SK-N-SH treated with all-trans-retinoic acid at 6 μM for 48 hours (cell line): ENCODE results near the gene ALLC.

Source experiments
- ATAC-seq: fragments of 200-7000 bp; cut with Tn5 transposase; 3 replicates; pipeline ENCODE4 v1.9.1; 2020; ENCODE audit warnings: mild to moderate bottlenecking, moderate library complexity
- BACH2 ChIP-seq: fragments of 250-450 bp; sonication (Bioruptor Pico); IDR thresholded peaks from 2 replicates; pipeline ENCODE4 v1.9.0; 2021; ENCODE audit warnings: mild to moderate bottlenecking, borderline replicate concordance
- CSDC2 ChIP-seq: fragments of 250-450 bp; sonication (Bioruptor Pico); IDR thresholded peaks from 2 replicates; pipeline ENCODE4 v1.5.0; 2020; ENCODE audit warnings: mild to moderate bottlenecking, moderate library complexity
- ESRRG ChIP-seq: fragments of 250-450 bp; sonication (Bioruptor Pico); IDR thresholded peaks from 2 replicates; pipeline ENCODE4 v1.6.1; 2021; ENCODE audit warnings: mild to moderate bottlenecking
- GLIS3 ChIP-seq: fragments of 250-450 bp; sonication (Bioruptor Pico); IDR thresholded peaks from 2 replicates; pipeline ENCODE4 v1.5.0; 2020; ENCODE audit warnings: mild to moderate bottlenecking, moderate library complexity
- ISL1 ChIP-seq: fragments of 250-450 bp; sonication (Bioruptor Pico); IDR thresholded peaks from 2 replicates; pipeline ENCODE4 v2.1.2; 2022; ENCODE audit warnings: mild to moderate bottlenecking, moderate library complexity
- OSR1 ChIP-seq: fragments of 250-450 bp; sonication (Bioruptor Pico); IDR thresholded peaks from 2 replicates; pipeline ENCODE4 v1.8.0; 2022; ENCODE audit warnings: moderate library complexity, mild to moderate bottlenecking, inconsistent platforms
- PPARA ChIP-seq: fragments of 250-450 bp; sonication (Bioruptor Pico); IDR thresholded peaks from 2 replicates; pipeline ENCODE4 v1.5.0; 2020; ENCODE audit warnings: mild to moderate bottlenecking, borderline replicate concordance
- RARB ChIP-seq: fragments of 250-450 bp; sonication (Bioruptor Pico); IDR thresholded peaks from 2 replicates; pipeline ENCODE4 v1.8.0; 2021; ENCODE audit warnings: mild to moderate bottlenecking, moderate library complexity
- SNAI2 ChIP-seq: fragments of 250-450 bp; sonication (Bioruptor Pico); IDR thresholded peaks from 2 replicates; pipeline ENCODE4 v1.5.0; 2020; ENCODE audit warnings: mild to moderate bottlenecking, moderate library complexity
- TOX ChIP-seq: fragments of 250-450 bp; sonication (Bioruptor Pico); IDR thresholded peaks from 2 replicates; pipeline ENCODE4 v1.8.0; 2021; ENCODE audit warnings: mild to moderate bottlenecking, moderate library complexity, borderline replicate concordance
- ZC3H10 ChIP-seq: fragments of 250-450 bp; sonication (Bioruptor Pico); IDR thresholded peaks from 2 replicates; pipeline ENCODE4 v1.5.1; 2021; ENCODE audit warnings: mild to moderate bottlenecking, moderate library complexity
- ZFP3 ChIP-seq: fragments of 250-450 bp; sonication (Bioruptor Pico); IDR thresholded peaks from 2 replicates; pipeline ENCODE4 v1.5.0; 2020; ENCODE audit warnings: mild to moderate bottlenecking, moderate library complexity
- ZNF565 ChIP-seq: fragments of 450-650 bp; formaldehyde crosslinking; conservative IDR thresholded peaks from 2 replicates; pipeline ENCODE4 v1.5.0; 2020; ENCODE audit warnings: low read depth, mild to moderate bottlenecking, moderate library complexity
- ZNF70 ChIP-seq: fragments of 450-650 bp; formaldehyde crosslinking; IDR thresholded peaks from 2 replicates; pipeline ENCODE4 v1.5.0; 2020; ENCODE audit warnings: mild to moderate bottlenecking, moderate library complexity
- ZNF8 ChIP-seq: fragments of 450-650 bp; formaldehyde crosslinking; IDR thresholded peaks from 2 replicates; pipeline ENCODE4 v1.5.0; 2020; ENCODE audit warnings: mild to moderate bottlenecking, moderate library complexity
- TF ChIP-seq, protein P1 (sequence below): fragments of 250-450 bp; sonication (Bioruptor Pico); IDR thresholded peaks from 2 replicates; pipeline ENCODE4 v1.5.1; 2021; ENCODE audit warnings: mild to moderate bottlenecking, moderate library complexity
- TF ChIP-seq, protein P2 (sequence below): fragments of 250-450 bp; sonication (Bioruptor Pico); IDR thresholded peaks from 2 replicates; pipeline ENCODE4 v1.8.0; 2021; ENCODE audit warnings: low read depth, mild to moderate bottlenecking, moderate library complexity, borderline replicate concordance
- TF ChIP-seq, protein P3 (sequence below): fragments of 250-450 bp; sonication (Bioruptor Pico); IDR thresholded peaks from 2 replicates; pipeline ENCODE4 v1.5.1; 2020; ENCODE audit warnings: low read depth, mild to moderate bottlenecking, moderate library complexity
- TF ChIP-seq, protein P4 (sequence below): fragments of 250-450 bp; sonication (Bioruptor Pico); IDR thresholded peaks from 2 replicates; pipeline ENCODE4 v1.5.0; 2020; ENCODE audit warnings: mild to moderate bottlenecking, moderate library complexity
- TF ChIP-seq, protein P5 (sequence below): fragments of 250-450 bp; sonication (Bioruptor Pico); IDR thresholded peaks from 2 replicates; pipeline ENCODE4 v1.8.0; 2020; ENCODE audit warnings: mild to moderate bottlenecking, moderate library complexity, borderline replicate concordance

Gene ALLC

DNA sequence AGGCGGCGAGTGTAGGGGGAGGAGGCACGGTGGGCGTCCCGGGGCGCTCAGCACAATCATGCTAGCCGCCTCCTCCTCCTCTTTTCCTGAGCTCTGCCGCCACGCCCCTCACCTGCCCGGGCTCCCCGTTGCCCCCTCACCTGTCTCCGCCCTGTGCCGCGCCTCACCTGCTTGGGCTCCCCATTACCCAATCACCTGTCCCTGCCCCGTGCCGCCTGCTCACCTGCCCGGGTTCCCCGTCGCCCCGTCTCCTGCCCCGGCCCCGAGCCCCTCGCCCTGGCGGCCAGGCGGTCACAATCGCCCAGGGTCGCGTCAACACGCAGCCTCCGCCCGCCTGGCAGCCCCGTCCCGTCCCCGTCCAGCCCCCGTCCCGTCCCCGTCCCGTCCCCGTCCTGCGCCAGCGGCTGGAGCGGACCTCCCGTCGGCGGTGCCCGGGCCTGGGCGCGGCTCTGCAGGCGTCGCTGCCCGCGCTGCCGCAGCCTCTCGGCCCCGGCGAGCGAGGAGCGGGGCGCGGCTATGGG, 45.3 kb downstream of the ALLC start, which contains the start of gene DCDC2C:
Gene DCDC2C, plus strand, starts transcription at position 340 of the 521 bp plus-strand sequence. Its CDS starts 177 bp downstream, at position 517.
- ATAC-seq, result no peak

DNA sequence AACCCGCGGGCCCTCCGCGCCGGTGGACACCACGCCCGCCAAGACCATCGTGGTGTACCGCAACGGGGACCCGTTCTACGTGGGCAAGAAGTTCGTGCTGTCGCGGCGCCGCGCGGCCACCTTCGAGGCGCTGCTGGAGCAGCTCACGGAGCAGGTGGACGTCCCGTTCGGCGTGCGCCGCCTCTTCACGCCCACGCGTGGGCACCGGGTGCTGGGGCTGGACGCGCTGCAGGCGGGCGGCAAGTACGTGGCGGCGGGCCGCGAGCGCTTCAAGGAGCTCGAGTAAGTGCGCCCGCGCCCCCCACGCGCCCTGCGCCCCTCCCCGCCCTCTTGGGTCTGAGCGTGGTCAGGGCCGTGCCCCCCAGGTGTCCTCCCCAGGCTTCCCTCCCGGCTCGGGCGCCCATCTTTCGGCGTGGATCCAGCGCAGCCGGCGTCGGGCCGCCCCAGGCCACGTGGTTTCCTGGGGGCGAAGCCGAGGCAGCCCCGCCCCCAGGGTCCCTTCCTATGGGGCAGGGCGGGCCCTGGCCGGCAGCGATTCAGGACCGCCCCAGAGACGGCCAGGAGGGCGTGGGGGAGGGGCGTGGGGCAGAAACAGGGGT, 45.9 kb downstream of the ALLC start:
- TF ChIP-seq, protein P1, sequence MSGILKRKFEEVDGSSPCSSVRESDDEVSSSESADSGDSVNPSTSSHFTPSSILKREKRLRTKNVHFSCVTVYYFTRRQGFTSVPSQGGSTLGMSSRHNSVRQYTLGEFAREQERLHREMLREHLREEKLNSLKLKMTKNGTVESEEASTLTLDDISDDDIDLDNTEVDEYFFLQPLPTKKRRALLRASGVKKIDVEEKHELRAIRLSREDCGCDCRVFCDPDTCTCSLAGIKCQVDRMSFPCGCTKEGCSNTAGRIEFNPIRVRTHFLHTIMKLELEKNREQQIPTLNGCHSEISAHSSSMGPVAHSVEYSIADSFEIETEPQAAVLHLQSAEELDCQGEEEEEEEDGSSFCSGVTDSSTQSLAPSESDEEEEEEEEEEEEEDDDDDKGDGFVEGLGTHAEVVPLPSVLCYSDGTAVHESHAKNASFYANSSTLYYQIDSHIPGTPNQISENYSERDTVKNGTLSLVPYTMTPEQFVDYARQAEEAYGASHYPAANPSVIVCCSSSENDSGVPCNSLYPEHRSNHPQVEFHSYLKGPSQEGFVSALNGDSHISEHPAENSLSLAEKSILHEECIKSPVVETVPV (CRISPR knock-in tag), result no peak
- TF ChIP-seq, protein P2, sequence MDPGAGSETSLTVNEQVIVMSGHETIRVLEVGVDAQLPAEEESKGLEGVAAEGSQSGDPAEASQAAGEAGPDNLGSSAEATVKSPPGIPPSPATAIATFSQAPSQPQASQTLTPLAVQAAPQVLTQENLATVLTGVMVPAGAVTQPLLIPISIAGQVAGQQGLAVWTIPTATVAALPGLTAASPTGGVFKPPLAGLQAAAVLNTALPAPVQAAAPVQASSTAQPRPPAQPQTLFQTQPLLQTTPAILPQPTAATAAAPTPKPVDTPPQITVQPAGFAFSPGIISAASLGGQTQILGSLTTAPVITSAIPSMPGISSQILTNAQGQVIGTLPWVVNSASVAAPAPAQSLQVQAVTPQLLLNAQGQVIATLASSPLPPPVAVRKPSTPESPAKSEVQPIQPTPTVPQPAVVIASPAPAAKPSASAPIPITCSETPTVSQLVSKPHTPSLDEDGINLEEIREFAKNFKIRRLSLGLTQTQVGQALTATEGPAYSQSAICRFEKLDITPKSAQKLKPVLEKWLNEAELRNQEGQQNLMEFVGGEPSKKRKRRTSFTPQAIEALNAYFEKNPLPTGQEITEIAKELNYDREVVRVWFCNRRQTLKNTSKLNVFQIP (CRISPR knock-in tag), result no peak
- no peak for TF ChIP-seq ZFP3 (CRISPR knock-in tag)
- no peak for TF ChIP-seq BACH2
- TF ChIP-seq CSDC2 (CRISPR knock-in tag), result no peak
- ATAC-seq, result no peak; the same call in 2 of the 3 replicates

More for the DNA sequence above, 45.3 kb downstream of the ALLC start, which contains the start of gene DCDC2C:
- TF ChIP-seq, protein P3, sequence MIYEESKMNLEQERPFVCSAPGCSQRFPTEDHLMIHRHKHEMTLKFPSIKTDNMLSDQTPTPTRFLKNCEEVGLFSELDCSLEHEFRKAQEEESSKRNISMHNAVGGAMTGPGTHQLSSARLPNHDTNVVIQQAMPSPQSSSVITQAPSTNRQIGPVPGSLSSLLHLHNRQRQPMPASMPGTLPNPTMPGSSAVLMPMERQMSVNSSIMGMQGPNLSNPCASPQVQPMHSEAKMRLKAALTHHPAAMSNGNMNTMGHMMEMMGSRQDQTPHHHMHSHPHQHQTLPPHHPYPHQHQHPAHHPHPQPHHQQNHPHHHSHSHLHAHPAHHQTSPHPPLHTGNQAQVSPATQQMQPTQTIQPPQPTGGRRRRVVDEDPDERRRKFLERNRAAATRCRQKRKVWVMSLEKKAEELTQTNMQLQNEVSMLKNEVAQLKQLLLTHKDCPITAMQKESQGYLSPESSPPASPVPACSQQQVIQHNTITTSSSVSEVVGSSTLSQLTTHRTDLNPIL, result no peak
- TF ChIP-seq, protein P4, sequence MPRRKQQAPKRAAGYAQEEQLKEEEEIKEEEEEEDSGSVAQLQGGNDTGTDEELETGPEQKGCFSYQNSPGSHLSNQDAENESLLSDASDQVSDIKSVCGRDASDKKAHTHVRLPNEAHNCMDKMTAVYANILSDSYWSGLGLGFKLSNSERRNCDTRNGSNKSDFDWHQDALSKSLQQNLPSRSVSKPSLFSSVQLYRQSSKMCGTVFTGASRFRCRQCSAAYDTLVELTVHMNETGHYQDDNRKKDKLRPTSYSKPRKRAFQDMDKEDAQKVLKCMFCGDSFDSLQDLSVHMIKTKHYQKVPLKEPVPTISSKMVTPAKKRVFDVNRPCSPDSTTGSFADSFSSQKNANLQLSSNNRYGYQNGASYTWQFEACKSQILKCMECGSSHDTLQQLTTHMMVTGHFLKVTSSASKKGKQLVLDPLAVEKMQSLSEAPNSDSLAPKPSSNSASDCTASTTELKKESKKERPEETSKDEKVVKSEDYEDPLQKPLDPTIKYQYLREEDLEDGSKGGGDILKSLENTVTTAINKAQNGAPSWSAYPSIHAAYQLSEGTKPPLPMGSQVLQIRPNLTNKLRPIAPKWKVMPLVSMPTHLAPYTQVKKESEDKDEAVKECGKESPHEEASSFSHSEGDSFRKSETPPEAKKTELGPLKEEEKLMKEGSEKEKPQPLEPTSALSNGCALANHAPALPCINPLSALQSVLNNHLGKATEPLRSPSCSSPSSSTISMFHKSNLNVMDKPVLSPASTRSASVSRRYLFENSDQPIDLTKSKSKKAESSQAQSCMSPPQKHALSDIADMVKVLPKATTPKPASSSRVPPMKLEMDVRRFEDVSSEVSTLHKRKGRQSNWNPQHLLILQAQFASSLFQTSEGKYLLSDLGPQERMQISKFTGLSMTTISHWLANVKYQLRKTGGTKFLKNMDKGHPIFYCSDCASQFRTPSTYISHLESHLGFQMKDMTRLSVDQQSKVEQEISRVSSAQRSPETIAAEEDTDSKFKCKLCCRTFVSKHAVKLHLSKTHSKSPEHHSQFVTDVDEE (CRISPR knock-in tag), result no peak
- TF ChIP-seq ISL1 (CRISPR knock-in tag) (no peak), GLIS3 (CRISPR knock-in tag) (no peak), ZNF70 (CRISPR knock-in tag) (no peak), TOX (no peak), ESRRG (CRISPR knock-in tag) (no peak), SNAI2 (CRISPR knock-in tag) (no peak), PPARA (no peak), OSR1 (no peak), ZFP3 (CRISPR knock-in tag) (no peak), BACH2 (no peak), ZNF8 (CRISPR knock-in tag) (no peak), RARB (no peak), ZNF565 (CRISPR knock-in tag) (no peak), ZC3H10 (CRISPR knock-in tag) (no peak)
- TF ChIP-seq, protein P5, sequence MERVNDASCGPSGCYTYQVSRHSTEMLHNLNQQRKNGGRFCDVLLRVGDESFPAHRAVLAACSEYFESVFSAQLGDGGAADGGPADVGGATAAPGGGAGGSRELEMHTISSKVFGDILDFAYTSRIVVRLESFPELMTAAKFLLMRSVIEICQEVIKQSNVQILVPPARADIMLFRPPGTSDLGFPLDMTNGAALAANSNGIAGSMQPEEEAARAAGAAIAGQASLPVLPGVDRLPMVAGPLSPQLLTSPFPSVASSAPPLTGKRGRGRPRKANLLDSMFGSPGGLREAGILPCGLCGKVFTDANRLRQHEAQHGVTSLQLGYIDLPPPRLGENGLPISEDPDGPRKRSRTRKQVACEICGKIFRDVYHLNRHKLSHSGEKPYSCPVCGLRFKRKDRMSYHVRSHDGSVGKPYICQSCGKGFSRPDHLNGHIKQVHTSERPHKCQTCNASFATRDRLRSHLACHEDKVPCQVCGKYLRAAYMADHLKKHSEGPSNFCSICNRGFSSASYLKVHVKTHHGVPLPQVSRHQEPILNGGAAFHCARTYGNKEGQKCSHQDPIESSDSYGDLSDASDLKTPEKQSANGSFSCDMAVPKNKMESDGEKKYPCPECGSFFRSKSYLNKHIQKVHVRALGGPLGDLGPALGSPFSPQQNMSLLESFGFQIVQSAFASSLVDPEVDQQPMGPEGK (CRISPR knock-in tag), result no peak
- TF ChIP-seq, protein P2 (CRISPR knock-in tag), result no peak
